Measurements from ENCODE around the gene DOCK1.

DOCK1 gene

DNA sequence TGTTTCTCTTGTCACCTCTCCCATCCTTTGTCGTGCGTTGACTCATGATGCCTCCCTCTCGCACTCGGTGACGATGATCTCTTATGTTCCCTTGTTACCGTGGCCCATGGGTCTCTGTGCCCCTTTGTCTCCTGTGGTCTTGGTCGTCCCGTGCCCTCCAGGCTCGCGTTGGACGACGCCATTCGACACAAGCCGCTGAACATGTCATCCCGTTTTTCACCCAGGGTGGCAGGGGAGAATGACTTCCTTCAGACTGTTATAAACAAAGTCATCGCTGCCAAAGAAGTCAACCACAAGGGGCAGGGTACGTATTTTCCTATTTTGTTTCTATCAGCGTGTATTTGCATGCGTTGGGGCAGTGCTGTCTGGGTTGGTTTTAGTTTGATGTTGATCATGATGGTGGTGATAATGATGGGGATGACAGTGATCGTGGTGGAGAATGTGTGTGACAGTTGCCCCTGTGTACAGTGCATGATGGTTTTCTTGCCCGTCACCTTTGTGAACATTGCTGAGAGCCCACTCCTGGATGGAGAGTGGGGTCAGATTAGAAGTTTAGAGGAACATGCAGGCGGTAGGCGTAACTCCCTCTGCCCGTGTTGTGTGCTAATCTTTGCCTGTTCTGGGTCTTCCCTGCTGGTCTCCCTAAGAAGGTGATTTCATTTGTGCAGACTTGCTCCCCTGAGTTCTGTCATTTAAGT lies 107.0 kb downstream of the DOCK1 start:
- no peak for DNase-seq

DNA sequence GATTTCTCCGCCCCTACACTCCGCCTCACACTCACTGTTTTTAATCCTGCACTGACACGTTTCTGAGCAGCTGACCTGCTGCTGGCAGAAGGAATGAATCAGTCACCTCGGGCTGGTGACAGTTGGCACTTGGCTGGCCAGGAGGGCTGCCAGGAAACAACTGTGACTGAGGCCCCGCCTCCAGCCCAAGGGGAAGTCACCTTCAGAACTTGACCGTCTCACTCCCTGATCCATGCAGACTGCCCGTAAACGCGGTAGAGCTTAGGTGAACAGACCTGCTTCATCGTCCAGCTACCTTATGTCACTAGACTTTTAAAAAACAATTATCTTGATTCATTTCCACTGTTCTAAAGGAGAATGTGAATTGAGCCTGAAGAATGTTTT lies 107.5 kb downstream of the DOCK1 start:
- no peak for DNase-seq

DNA sequence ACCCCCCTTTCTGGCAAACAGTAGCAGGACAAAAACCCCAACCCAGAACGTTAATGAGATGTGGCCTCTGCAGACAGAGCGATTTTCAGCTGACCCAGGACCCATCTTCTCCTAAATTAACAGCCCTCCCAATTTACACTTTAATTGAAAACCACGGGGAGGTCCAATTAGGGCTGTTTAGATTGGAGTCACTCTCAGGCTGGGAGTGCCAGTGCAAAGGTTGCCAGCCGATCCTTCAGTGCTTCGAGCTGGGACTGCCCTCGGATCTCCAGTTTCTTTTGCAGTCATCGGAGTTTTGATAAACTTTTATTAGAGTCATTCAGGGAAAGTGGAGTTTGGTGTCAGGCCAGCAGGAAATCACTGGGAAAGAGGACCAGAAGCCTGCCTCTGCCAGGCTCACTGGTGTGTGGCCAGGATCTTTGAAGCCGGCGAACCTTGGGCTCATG lies 108.0 kb downstream of the DOCK1 start:
- DNase-seq = no peak

DNA sequence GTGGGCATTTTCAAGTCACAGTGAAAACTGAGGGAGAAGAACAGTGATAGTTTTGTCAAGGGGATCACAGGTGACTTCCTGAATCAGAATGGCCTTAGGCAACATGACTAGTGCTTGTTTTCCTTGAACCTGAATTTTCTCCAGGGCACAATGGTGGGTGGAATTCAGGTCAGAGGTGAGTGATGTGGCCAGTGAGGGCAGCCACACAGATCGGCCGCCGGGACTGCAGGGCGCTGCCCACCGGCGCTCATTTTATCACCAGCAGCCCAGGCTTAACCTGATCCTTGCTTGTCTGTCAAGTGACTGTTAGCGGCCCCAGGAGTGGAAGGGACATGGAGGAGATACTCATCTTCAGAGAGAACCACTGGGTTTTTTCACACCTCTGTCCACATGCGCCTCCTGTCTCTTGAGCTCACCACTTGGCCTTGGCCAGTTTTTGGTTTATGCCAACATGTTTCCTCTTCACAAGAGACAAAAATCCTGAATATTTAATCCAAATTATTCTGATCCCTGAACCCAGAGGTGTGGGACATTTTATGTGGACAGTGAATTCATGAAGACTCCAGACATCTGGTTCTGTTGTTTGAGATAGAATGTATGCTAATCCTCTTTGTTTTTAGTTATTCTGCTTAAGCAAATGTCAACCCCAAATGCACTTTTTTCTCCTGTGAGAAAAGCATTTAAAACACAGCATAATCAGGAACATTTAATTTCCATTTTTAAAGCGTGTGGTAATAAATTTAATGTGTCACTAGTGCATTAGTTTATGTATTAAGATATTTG lies 108.7 kb downstream of the DOCK1 start:
- DNase-seq = no peak

DNA sequence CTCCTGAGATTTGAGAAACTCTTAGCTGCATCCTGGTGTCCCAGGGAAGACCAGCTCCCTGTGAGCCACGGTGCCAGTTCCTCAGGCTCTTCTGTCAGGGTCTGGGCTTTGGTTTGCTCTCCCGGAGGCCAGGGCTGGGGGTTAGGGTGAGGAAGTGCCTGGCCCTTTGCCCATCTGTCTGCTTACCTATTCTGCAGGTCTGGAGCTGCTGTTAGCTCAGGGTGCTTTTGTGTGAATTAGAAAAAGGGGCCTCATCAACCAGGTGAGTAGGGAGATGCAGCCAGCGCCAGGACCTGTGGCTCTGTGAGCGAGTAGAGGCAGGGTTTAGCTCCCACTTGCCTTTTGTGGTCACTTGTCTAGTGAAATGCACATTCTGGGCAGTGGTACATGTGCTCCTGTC lies 109.4 kb downstream of the DOCK1 start:
- DNase-seq = no peak

DNA sequence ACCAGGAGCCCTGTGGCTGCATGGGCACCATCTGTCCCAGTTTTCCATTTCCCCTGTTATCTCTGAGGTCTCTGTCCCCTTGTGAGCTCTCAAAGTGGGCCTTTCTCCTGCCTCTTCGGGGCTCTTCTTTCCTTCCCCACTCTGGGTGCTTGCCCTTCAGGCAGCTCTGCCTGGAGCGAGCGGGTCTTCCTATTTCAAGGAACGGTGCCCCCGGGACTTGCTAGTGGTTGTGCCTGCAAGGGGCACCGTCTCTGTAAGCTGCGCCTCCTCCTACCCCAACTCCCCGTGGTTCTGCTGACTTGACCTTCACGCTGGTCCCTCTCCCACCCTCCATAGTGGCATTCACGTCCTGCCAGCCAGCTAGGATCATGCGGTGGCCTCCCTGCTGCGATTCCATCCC lies 110.1 kb downstream of the DOCK1 start:
- no peak for DNase-seq

DNA sequence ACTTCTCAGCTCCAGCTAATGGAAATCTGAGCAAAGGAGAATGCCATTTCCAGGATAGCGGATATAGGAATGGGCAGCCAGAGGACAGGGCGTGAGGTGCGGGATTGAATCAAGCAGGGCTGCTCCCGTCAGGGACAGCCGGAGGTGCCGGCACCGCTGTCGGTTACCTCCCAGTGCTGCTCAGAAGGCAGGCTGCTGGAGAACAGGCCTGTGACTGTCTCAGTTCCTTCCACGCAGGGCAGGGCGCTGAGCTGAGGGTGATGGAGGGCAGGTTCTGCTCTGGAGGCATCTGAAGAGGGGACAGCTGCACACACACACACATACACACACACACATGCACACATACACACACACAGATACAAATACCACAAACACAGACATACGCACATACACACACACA lies 111.1 kb downstream of the DOCK1 start:
- DNase-seq = no peak

DNA sequence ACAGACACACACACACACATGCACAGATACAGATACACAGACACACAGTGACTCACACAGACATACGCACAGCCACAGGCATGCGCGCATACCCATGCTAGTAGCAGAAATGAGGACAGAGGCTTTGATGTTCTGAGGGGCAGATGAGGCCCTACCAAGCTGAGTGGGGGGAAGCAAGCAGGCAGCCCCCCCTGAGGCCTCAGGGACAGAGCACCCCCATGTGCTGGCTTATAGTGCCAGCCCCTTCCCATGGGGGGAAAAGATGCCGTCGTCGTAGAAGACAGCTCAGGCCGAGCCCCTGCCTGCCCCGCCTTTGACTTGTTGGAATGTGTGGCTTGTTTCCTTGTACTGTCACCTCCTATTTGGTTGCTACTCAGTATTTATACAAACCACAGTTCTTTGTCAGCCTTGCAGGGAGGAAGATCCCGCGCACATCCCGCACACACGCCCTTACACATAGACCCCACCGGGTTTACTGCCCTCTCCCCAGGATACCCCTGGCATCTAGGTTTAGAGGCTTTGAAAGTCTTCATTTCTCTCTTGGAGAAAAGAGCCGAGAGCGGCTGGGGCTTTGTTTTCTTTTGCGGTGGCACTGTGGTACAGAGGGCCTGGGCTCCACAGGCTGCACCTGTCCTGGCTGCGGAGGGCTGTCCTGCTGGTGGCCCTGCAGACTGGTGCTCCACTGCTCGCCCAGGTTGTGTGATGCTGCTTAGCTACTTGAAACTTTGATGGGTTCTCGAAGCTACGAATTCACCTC lies 112.5 kb downstream of the DOCK1 start:
- DNase-seq = no peak

DNA sequence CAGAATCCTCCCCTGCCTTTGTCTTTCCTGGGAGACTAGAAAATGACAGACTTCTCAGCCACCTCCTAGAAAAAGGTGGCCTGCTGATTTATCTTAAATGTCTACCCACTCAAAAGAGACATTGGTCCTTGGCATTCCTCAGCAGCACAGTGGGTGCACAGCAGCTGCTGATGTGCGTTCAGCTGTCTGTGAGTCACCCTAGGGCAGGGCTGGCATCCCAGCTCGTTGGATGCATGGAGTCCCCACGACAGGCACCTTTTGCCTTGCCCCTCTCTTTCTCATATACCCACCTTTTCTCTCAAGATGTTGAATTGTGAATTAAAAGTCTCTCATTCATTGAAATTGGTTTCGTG lies 113.0 kb downstream of the DOCK1 start:
- DNase-seq = no peak

DNA sequence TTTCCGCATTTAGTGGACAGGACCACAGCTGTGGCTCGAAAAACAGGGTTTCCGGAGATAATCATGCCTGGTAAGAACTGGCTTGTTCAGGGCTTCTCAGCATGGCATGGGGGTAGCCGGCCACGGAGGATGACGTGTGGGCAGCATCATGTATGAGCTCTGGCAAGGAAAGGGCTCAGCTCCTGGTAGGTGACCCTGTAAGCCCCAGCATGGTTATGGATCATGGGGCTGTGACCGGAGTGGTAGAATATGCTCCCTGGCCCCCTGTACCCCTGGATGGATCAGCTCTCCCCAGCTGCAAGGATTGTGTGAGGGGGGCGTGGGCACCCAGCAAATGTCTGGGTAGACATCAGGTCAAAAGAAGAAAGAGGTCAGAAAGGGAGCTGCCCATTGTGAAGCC lies 113.5 kb downstream of the DOCK1 start:
- no peak for DNase-seq

DNA sequence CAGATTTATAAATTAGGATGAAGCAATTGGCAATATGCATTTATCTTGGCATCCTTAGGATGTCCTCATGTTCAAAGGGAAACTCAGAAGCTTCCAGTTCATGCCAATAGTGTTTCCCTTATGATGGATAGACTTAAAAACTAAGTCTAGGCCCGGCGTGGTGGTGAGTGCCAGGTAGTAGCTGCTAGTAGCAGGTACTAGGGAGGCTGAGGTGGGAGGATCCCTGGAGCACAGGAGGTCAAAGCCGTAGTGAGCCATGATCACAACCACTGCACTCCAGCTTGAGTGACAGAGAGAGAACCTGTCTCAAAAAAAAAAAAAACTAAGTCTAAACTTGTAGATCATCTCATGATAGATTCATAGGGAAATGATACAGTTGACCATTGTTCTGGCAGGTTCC lies 115.0 kb downstream of the DOCK1 start:
- no peak for DNase-seq

DNA sequence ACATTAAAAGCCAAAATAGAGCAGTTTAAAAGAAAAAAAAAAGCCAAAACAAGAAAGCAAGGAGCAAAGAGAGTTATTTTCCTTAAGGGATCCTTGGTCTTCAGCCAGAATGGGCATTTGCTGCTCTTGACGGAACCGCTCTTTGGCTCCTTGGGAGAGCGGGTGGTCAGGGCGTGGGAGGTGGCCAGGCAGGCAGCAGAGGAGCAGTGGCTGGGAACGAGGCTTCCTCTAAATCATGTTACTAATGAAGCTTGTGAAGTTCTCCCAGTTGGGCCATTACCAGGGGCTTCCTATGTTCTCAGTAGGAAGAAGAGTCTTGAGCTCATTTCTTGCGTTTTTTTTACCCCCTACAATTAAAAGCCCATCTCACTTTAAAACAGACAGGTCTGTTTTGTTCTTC lies 116.6 kb downstream of the DOCK1 start:
- no peak for DNase-seq

DNA sequence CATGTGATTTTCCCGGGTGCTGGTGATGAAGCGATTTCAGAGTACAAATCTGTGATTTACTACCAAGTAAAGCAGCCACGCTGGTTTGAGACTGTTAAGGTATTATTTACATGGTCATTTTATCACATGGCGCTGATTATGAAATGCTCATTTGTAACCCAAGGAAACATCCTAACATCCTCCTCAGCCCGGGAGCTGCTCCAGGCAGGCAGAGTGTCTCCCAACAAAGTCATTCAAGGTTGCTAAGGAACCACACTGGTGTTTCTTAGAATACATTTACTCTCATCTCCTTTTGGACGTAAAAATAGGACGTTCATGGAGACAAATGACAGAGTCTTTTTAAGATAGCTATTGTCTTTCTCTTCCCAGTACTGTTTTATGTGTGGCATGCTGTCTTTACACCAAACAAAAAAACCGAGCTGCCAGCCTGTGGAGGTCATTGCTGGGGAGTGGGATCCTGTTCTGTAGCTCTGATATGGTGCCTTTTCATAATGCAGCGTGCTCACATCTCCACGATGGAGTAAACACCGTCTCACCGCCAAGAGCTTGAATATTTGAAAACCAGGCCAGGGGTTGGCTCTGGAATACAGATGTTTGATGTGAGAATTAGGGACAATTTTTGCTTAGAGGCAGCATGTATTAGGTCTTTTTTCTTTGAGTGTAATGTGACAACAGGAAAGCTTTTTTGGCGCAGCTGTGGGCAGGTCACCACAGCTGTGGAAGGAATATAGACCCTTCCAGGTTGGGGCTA lies 119.6 kb downstream of the DOCK1 start:
- no peak for DNase-seq

DNA sequence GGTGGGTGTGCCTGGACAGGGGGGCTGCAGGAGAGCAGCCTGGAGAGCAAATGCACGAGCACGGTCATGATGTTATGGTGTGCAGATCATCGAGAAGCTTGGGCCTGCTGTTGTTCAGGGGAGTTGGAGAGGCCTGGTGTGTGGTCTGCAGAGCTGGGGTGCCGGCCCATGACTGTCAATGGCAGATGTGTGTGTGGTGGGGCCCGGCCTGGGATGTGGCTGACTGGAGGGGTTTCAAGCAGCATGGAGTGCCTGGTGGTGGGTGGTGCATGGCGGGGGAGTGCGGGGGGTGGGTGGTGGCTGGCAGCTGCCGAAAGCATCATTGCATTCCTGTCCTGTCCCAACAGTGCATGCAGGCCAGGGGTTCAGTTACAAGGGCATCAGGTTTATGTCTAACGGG lies 122.6 kb downstream of the DOCK1 start:
- DNase-seq = no peak

DNA sequence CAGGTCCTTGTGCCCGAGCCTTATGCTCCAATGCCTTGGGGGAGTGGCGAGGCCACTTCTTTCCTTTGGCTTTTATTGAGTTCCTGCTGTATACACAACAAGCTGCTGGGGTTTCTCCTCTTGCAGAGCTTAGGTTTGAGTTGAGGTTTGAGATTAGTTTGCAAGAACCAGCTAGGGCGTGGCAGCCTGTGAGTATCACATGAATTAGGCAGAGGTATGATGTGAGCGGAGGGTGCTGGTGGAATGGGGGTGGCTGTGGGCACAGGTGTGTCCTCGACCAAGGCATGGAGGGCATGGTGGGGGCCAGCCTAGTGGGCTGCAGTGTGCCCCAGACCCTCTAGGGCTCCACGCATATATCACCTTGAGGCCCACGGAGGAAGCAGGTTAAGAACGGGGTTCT lies 123.3 kb downstream of the DOCK1 start:
- no peak for DNase-seq

DNA sequence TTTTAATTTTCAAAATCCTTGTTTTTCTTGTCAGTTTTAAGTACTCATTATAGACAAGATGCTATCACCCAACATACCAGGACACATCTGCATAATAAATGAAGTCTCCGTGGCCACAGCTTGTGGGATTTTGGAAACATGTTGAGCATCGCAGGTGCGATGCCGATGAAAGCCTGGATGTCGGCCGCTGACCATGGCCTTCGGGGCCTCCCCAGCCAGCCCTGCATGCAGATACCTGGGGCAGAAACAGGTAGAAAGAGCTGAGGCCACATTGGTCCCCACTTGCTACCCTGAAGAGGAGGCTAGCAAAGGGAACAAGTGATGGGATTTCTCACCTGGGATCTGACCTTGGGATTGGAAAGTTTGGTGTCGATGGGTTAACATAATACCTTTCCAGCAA lies 123.8 kb downstream of the DOCK1 start:
- no peak for DNase-seq

DNA sequence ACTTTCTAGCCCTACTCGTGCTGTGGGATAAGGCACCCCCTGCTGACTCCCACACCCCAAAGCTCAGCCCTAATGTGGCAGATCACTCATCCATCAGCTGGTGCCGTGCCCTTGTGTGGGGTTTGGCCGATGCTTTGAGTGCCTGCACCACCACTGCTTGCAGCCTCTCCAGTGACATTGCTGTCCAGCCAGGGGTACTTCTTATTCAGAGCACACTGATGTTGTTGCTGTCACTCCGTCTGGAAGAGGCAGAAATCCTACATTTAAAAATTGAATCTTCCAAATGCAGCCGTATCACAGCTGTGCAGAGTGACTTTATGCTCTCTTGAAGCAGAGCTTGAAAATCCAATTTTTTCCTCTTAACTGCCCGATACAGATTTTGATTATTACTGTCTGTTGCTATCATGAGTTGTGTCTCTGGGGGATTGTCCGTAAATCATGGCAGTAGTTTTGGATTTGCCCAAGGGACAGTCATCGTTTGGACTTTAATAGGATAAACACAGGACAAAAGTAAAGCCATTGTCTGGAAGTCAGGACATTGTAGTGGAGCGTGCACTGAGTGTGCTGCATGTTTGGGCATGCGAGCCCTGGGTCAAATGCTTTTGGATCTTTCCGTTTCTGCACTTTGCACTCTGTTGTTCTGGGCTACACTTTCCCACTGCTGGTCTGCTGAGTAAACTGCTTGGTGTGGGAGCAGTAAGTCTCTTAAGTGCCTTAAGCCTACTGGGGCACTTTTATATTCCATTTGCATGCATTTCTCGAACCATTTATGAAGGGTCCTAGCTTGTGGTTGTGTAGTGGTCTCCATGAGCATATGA lies 128.2 kb downstream of the DOCK1 start:
- no peak for DNase-seq

DNA sequence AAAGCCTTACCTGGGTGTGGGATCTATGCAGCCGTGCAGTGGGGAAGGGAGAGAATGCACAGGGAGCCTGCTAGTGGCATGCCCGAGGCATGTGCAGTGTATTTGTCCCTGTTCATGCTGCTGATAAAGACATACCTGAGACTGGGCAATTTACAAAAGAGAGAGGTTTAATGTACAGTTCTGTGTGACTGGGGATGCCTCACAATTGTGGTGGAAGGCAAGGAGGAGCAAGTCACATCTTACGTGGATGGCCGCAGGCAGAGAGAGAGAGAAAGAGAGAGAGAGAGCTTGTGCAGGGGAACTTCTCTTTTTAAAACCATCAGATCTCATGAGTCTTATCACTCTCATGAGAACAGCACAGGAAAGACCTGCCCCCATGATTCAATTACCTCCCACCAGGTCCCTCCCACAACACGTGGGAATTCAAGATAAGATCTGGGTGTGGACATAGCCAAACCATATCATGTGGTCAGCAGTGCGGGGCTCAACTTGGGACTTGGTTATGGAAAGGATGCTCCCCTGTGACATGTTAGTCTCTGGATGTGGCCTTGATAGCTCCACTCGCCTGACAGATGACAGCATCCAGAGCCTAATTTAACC lies 128.9 kb downstream of the DOCK1 start:
- DNase-seq = no peak

DNA sequence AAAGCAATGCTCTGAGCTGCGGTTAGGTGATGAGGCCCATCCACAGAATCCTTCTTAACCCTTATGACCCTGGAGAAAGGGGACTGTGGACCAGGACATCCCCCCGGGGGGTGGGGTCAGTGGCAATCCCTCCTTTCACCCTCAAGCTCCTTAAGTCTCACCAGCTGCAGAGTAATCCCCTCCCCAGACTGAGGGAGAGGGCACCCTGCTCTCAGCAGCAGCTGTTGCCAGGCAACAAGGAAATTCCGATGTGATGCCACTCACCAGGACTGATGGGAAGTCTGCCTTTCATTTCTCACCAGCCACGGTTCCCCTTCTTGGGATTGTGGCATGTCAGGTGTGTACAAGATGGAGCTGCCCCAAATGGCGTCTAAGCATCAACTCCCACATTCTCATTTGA lies 129.6 kb downstream of the DOCK1 start:
- no peak for DNase-seq

DNA sequence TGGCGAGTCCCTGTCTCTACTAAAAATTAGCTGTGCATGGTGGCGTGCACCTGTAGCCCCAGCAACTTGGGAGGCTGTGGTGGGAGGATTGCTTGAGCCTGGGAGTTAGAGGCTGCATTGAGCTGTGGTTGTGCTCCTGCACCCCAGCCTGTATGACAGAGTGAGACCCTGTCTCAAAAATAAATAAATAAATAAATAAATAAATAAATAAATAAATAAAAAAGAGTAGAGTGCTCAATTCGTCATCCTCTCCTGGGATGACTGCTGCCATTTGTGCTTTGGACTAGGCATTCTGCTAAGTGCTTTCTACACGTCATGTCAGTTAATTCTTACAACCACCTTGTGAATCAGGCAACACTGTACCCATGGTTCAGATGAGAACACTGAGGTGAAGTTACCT lies 130.6 kb downstream of the DOCK1 start:
- no peak for DNase-seq

DNA sequence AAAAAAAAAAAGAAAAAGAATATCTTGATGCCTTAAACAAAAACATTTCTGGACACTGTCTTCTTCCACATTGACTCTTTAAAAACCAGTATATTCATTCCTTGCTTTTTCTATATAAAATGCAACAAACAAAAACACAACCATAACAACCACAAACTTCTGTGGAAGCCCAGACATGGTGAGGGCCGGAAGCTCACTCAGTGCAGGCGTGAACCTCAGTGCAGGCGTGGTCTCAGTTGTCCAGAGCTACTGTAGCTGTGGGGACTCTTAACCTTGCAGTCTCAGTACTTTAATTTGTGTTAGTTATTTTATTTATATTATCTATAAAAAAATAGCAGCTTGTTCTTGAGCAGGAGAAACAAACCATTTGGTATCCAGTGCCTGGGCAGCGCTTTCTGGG lies 131.8 kb downstream of the DOCK1 start:
- no peak for DNase-seq

DNA sequence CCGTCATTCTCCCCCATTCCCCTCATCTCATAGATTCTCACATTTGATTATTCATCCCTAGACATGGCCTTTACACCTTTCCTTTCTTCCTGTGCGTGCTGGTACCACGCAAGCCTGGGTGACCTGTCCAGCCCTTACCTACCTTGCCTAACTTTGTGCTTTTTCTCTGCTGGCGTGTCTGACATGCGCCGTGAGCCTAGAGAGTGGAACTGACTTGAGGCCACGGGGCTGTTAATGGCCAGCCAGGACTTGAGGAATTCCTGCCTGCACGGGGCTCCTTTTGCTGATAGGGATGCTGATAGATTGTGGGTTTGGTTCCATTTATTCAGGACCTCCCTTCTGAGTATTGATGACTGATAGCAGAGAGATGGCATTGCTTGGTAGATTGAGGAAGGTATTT lies 134.2 kb downstream of the DOCK1 start:
- no peak for DNase-seq
